Kidney (tissue), 14 donors: ENCODE measurements around the gene MUC15. TPM values are rescaled to one million over a fixed set of nuclear protein-coding genes. Genes with fewer than 3 reads are reported as not detected.

Source experiments
- DNase-seq, 5 donors: peaks; one replicate each; pipeline ENCODE4 v3.0.0-alpha.2; 2013 to 2020
- FAIRE-seq: peaks from 2 replicates; lab custom pipeline; 2012; peaks lifted over from hg19 to GRCh38; lab: Jason Lieb, UNC
- H3K27ac ChIP-seq, 2 donors: one replicate each; pipeline ENCODE4 v1.7.0; 2013; ENCODE audit warnings: low read depth in 2 of 2, low read length in 2 of 2, inconsistent platforms in 1 of 2
- H3K27me3 ChIP-seq: one replicate; pipeline ENCODE4 v1.7.1; 2013; ENCODE audit warnings: low read length, inconsistent platforms; ENCODE audit not compliant: control insufficient read depth, insufficient read depth
- H3K36me3 ChIP-seq, 3 donors: one replicate each; pipeline versions ENCODE4 v1.7.0 to v1.7.1; 2013; ENCODE audit warnings: low read length in 3 of 3, control low read depth in 1 of 3, inconsistent platforms in 1 of 3; ENCODE audit not compliant: insufficient read depth in 3 of 3, control insufficient read depth in 2 of 3
- H3K4me1 ChIP-seq, 3 donors: one replicate each; pipeline versions ENCODE4 v1.7.0 to v1.7.1; 2013; ENCODE audit warnings: low read length in 3 of 3, inconsistent platforms in 1 of 3, low read depth in 1 of 3; ENCODE audit not compliant: control insufficient read depth in 2 of 3, insufficient read depth in 2 of 3
- H3K4me3 ChIP-seq, 3 donors: one replicate each; pipeline versions ENCODE4 v1.7.0 to v1.8.1; 2013; ENCODE audit warnings: low read length in 3 of 3, control low read depth in 1 of 3, inconsistent platforms in 1 of 3
- H3K9ac ChIP-seq, 3 donors: one replicate each; pipeline versions ENCODE4 v1.7.0 to v1.7.1; 2013; ENCODE audit warnings: low read length in 3 of 3, control low read depth in 1 of 3, inconsistent platforms in 1 of 3
- H3K9me3 ChIP-seq, 3 donors: one replicate each; pipeline versions ENCODE4 v1.7.0 to v1.7.1; 2013; ENCODE audit warnings: low read length in 3 of 3, control low read depth in 1 of 3, inconsistent platforms in 1 of 3; ENCODE audit not compliant: control insufficient read depth in 2 of 3, insufficient read depth in 1 of 3
- CTCF ChIP-seq: IDR thresholded peaks from 3 replicates; pipeline ENCODE4 v1.5.1; 2012; ENCODE audit warnings: mild to moderate bottlenecking, moderate library complexity, borderline replicate concordance; ENCODE audit not compliant: insufficient read depth; ENCODE audit errors: extremely low read depth
- intact Hi-C: fragments of 100-400 bp; cut with DNase I; formaldehyde crosslinking; loops from one replicate; pipeline ENCODE4 v1.11.1; 2022
- polyA plus RNA-seq: library from polyadenylated mRNA; stranded (reverse); fragments of 350-450 nt; fragmentation: Illumina TruSeq; extraction: RNeasy Lipid Tissue Mini Kit (QIAGEN cat#74804); gene quantifications from one replicate; pipeline ENCODE4 v1.2.3, GENCODE V29; 2014; ENCODE audit warnings: low read depth, low replicate concordance; ENCODE audit not compliant: insufficient read depth
- total RNA-seq: library from RNA; stranded (reverse); fragmentation: NEBNext Ultra II Directional; extraction: Animal tissue kit (Norgen Biotek cat#: 25700); gene quantifications from one replicate; pipeline ENCODE4 v1.2.1, GENCODE V29; 2021
- donor health status: control.
- donor health status: control.
- donor health status: control.
- donor health status: control.
- donor health status: control.
- donor health status: DM: yes; HTN: yes; CAD: no.
- donor health status: Normal renal cell carcinoma (clear cell type).

Gene MUC15
- total and polyA plus RNA-seq, 2 donors from 2014 or later = 10.1 to 18.3 TPM

GRCh38 chr11:26572770-26573402, 823 bp upstream of the MUC15 start:
- peak overlapping the region in 1 of 3 donors; percentile 7 for H3K9ac ChIP-seq
- no peaks in the 10 kb centered on the region for H3K4me1 ChIP-seq
- intact Hi-C loops = no loop called here
- H3K27me3 ChIP-seq = no peaks in the 10 kb centered on the region
- peak overlapping the region; percentile 36 to 66 for H3K27ac ChIP-seq
- H3K36me3 ChIP-seq = no peaks in the 10 kb centered on the region
- H3K9me3 ChIP-seq = no peaks in the 10 kb centered on the region
- no peak for TF ChIP-seq CTCF
- DNase-seq (peak in 3 of 5 donors; percentile 14 to 43 (median 37)), FAIRE-seq (no peak)
- peak overlapping the region in 2 of 3 donors; percentile 46 to 58 for H3K4me3 ChIP-seq

GRCh38 chr11:26569646-26570045, 2.4 kb downstream of the MUC15 start:
- FAIRE-seq (no peak), DNase-seq (no peak)
- Histone ChIP-seq H3K4me1 (no peaks in the 10 kb centered on the region), H3K4me3 (peak overlapping the region in 2 of 3 donors; percentile 20 to 39), H3K27ac (no peak overlapping the region), H3K27me3 (no peaks in the 10 kb centered on the region), H3K9me3 (no peaks in the 10 kb centered on the region), H3K36me3 (no peaks in the 10 kb centered on the region), H3K9ac (no peak overlapping the region)
- no peak for TF ChIP-seq CTCF
- intact Hi-C loops = no loop called here

GRCh38 chr11:26558190-26558589, 13.9 kb downstream of the MUC15 start:
- no peak for TF ChIP-seq CTCF
- no peaks in the 10 kb centered on the region for H3K36me3 ChIP-seq
- H3K9me3 ChIP-seq = no peaks in the 10 kb centered on the region
- no peak overlapping the region for H3K9ac ChIP-seq
- H3K4me3 ChIP-seq = no peak overlapping the region
- FAIRE-seq (no peak), DNase-seq (no peak)
- no peak overlapping the region for H3K27ac ChIP-seq
- no peaks in the 10 kb centered on the region for H3K27me3 ChIP-seq
- no peaks in the 10 kb centered on the region for H3K4me1 ChIP-seq
- intact Hi-C loops = no loop called here
